Measurements from ENCODE around the gene OMG. TPM values are rescaled to one million over a fixed set of nuclear protein-coding genes. Genes with fewer than 3 reads are reported as not detected.
A peak's percentile ranks its signal among the peaks of the same experiment; 100 is the strongest.

OMG gene
- polyA plus RNA-seq, 3 donors, result 0.83 to 2.2 TPM; not detected in 1

DNA sequence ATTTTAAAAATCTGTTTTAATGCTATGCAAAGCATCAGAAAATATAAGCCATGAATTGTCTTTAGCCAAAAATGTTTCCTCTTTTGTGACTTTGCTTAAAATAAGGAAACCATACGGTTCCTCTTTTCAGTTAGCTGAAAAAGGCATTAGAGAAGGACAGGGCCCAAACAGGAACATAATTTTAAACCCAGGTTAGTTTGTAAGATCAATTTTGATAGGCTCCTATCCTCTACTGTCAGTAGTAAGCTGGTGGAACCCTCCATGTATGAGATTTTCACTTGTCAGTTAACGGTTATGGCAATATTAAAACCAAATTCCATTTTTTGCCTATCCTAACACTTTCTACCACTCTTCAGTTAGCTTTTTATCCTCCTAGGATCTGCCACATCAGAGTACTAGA, 12.5 kb upstream of the OMG start:
- H3K9me3 Mint-ChIP-seq, result peaks cover 0 to 3% (median 0%) of the 10 kb centered on the region in 7 donors
- WGBS (ENCODE audit: insufficient coverage), result no CpG with 5 or more reads among the region's 2 CpGs
- peak; percentile 75 to 88 (median 78) for DNase-seq
- H3K4me2 ChIP-seq (replicated peaks; ENCODE audit: extremely low read depth, low read length, poor library complexity, severe bottlenecking), result peak overlapping the region; percentile 98
- H3K36me3 ChIP-seq (replicated peaks in 1 of 2; ENCODE audit: control insufficient read depth in 1 of 2, insufficient read depth in 2 of 2, low read length in 2 of 2), result peaks cover 28 to 35% of the 10 kb centered on the region in 2 donors
- H3K4me3 Mint-ChIP-seq, result peak overlapping the region; percentile 95
- peak overlapping the region; percentile 88 for H3K9ac ChIP-seq (ENCODE audit: insufficient read depth, low read length, poor library complexity, severe bottlenecking)
- peaks cover 54% of the 10 kb centered on the region for H4K20me1 ChIP-seq (ENCODE audit: insufficient read depth, low read length)
- H3K4me1 Mint-ChIP-seq, result peaks cover 47% of the 10 kb centered on the region
- H3K27me3 Mint-ChIP-seq (ENCODE audit: low read depth in 3 of 3), result no peaks in the 10 kb centered on the region
- H3K79me2 ChIP-seq (ENCODE audit: insufficient read depth, low read length), result peaks cover 93% of the 10 kb centered on the region
- H2AFZ ChIP-seq (ENCODE audit: insufficient read depth, low read depth, low read length, poor library complexity, severe bottlenecking), result no peak overlapping the region
- peak overlapping the region in 1 of 2 donors; percentile 86 for H3K27ac ChIP-seq (ENCODE audit: low read depth in 1 of 2, low read length in 2 of 2)
- no peaks in the 10 kb centered on the region for H3K9me3 ChIP-seq (replicated peaks in 1 of 2; ENCODE audit: control insufficient read depth in 1 of 2, insufficient read depth in 1 of 2, low read length in 2 of 2)
- H3K4me3 ChIP-seq (replicated peaks in 1 of 3; ENCODE audit: low read depth in 2 of 3, low read length in 3 of 3), result peak overlapping the region; percentile 90 to 100 (median 96)
- H3K36me3 Mint-ChIP-seq, result peaks cover 45 to 48% of the 10 kb centered on the region in 2 donors
- TF ChIP-seq, protein P1, sequence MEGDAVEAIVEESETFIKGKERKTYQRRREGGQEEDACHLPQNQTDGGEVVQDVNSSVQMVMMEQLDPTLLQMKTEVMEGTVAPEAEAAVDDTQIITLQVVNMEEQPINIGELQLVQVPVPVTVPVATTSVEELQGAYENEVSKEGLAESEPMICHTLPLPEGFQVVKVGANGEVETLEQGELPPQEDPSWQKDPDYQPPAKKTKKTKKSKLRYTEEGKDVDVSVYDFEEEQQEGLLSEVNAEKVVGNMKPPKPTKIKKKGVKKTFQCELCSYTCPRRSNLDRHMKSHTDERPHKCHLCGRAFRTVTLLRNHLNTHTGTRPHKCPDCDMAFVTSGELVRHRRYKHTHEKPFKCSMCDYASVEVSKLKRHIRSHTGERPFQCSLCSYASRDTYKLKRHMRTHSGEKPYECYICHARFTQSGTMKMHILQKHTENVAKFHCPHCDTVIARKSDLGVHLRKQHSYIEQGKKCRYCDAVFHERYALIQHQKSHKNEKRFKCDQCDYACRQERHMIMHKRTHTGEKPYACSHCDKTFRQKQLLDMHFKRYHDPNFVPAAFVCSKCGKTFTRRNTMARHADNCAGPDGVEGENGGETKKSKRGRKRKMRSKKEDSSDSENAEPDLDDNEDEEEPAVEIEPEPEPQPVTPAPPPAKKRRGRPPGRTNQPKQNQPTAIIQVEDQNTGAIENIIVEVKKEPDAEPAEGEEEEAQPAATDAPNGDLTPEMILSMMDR (IDR thresholded peaks at IDR 0.05), result no peak
- no peaks in the 10 kb centered on the region for H3K27me3 ChIP-seq (ENCODE audit: control insufficient read depth in 2 of 2, insufficient read depth in 2 of 2, low read length in 2 of 2)
- H3K4me1 ChIP-seq (ENCODE audit: control insufficient read depth in 1 of 2, insufficient read depth in 2 of 2, low read length in 2 of 2), result peaks cover 23 to 57% of the 10 kb centered on the region in 2 donors
- peak overlapping the region; percentile 91 to 98 (median 96) for H3K27ac Mint-ChIP-seq
- intact Hi-C loops (cut with micrococcal nuclease), result loop anchor here in 1 of 2 donors (10.0 kb wide), 1 partner anchor 485 kb away; the partner anchor contains the start of gene CRLF3

DNA sequence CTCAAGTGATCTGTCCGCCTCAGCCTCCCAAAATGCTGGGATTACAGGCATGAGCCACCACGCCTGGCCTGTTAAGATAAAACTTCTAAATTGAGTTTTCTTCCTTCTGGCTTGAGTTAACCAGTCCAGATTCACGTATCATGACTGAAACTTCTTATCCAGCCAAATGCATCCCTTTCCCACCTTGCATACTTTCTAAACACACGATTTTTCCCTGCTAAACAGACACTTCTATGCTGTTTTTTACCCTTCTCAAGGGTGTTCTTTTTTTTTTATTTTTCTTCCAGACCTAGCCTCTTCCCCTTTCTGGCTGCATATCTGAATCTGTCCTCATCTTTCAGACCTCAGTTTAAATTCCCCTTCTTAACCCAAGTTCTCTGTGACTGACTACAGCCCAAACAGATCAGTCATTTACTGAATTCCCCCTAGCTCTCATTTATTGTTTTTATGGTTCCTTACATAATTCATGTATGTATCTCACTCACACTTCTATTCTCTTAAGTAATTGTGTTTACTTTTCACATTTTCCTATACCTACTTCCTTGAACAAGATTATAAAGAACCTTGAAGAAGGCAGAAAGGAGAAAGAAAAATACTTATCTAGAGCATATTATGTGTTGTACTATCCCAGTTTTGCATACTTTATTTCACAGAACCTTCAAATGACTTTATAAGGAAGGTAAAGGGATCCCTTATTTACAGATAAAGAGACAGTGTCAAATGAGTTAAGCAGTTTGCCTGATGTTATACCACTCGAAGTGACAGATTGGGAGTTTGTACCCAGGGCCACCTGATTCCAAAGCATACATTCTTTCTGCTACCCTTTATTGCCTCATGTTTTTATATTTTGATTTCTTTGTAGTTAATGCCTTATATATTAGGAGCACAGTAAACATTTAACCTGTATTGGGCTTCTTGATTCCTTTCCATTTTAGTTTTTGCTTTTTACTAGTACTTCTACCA, 11.6 kb upstream of the OMG start:
- intact Hi-C loops (cut with micrococcal nuclease), result loop anchor here in 1 of 2 donors (10.0 kb wide), 1 partner anchor 484 kb away; the partner anchor contains the start of gene CRLF3
- peak; percentile 65 to 83 (median 71) for DNase-seq
- H3K4me1 ChIP-seq (ENCODE audit: control insufficient read depth in 1 of 2, insufficient read depth in 2 of 2, low read length in 2 of 2), result peaks cover 27 to 53% of the 10 kb centered on the region in 2 donors
- peak overlapping the region; percentile 67 to 86 for H3K27ac ChIP-seq (ENCODE audit: low read depth in 1 of 2, low read length in 2 of 2)
- H3K9ac ChIP-seq (ENCODE audit: insufficient read depth, low read length, poor library complexity, severe bottlenecking), result peak overlapping the region; percentile 88
- Mint-ChIP-seq H3K36me3 (peaks cover 52 to 55% of the 10 kb centered on the region in 2 donors), H3K4me3 (peak overlapping the region; percentile 95), H3K27me3 (ENCODE audit: low read depth in 3 of 3) (no peaks in the 10 kb centered on the region), H3K9me3 (peaks cover 0 to 3% (median 0%) of the 10 kb centered on the region in 7 donors), H3K27ac (peak overlapping the region; percentile 91 to 98 (median 96)), H3K4me1 (peaks cover 50% of the 10 kb centered on the region)
- TF ChIP-seq, protein P1 (IDR thresholded peaks at IDR 0.05), result no peak
- peak overlapping the region; percentile 90 to 100 (median 96) for H3K4me3 ChIP-seq (replicated peaks in 1 of 3; ENCODE audit: low read depth in 2 of 3, low read length in 3 of 3)
- H4K20me1 ChIP-seq (ENCODE audit: insufficient read depth, low read length), result peaks cover 63% of the 10 kb centered on the region
- no peaks in the 10 kb centered on the region for H3K9me3 ChIP-seq (replicated peaks in 1 of 2; ENCODE audit: control insufficient read depth in 1 of 2, insufficient read depth in 1 of 2, low read length in 2 of 2)
- no peaks in the 10 kb centered on the region for H3K27me3 ChIP-seq (ENCODE audit: control insufficient read depth in 2 of 2, insufficient read depth in 2 of 2, low read length in 2 of 2)
- peak overlapping the region; percentile 98 for H3K4me2 ChIP-seq (replicated peaks; ENCODE audit: extremely low read depth, low read length, poor library complexity, severe bottlenecking)
- WGBS (ENCODE audit: insufficient coverage), result 13% methylated on average over 4 of the region's 5 CpGs
- peaks cover 37 to 44% of the 10 kb centered on the region in 2 donors for H3K36me3 ChIP-seq (replicated peaks in 1 of 2; ENCODE audit: control insufficient read depth in 1 of 2, insufficient read depth in 2 of 2, low read length in 2 of 2)
- peaks cover 100% of the 10 kb centered on the region for H3K79me2 ChIP-seq (ENCODE audit: insufficient read depth, low read length)
- no peak overlapping the region for H2AFZ ChIP-seq (ENCODE audit: insufficient read depth, low read depth, low read length, poor library complexity, severe bottlenecking)

All from CD14-positive monocyte (primary cell).